NB4 (cell line): ENCODE results near the gene CLIP4.
A peak's percentile ranks its signal among the peaks of the same experiment; 100 is the strongest.

Source experiments
- DNase-seq: peaks from one replicate; pipeline ENCODE4 v3.0.0; 2010; ENCODE audit warnings: low read depth
- H3K4me3 ChIP-seq: one replicate; pipeline ENCODE4 v1.5.1; 2011; ENCODE audit warnings: mild to moderate bottlenecking, low read depth, low read length, moderate library complexity
- CTCF ChIP-seq: IDR thresholded peaks from one replicate; pipeline ENCODE4 v1.5.1; 2012; ENCODE audit warnings: low read depth, low read length
- MYC ChIP-seq: IDR thresholded peaks from 2 replicates; pipeline ENCODE4 v1.6.1; 2011; ENCODE audit warnings: low read depth, low read length
- POLR2A ChIP-seq: IDR thresholded peaks from 2 replicates; pipeline ENCODE4 v1.6.1; 2011; ENCODE audit warnings: mild to moderate bottlenecking; ENCODE audit not compliant: insufficient read length; ENCODE audit errors: extremely low read depth
- TF ChIP-seq, protein P1 (sequence below): IDR thresholded peaks from 2 replicates; pipeline ENCODE4 v1.6.1; 2011; ENCODE audit warnings: low read depth, low read length

Gene CLIP4

DNA sequence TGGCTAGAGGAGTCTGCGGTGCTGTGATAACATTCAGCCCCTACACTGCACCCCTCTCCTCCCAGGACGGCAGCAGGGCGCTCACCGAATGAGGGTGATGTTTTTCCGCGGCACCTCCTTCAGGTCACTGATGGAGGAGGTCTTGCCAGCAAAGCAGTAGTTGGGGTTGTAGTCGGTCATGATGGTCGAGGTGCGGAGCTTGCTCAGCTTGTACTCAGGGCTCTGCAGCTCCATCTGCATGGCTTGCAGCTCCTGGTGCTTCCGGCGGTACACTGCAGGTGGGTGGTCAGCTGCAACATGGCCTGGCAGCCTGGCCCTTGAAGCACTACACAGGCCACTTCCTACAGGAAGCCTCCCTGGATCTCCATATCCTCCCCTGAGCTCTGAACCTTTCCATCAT lies 108.0 kb downstream of the CLIP4 start:
- H3K4me3 ChIP-seq, result no peak overlapping the region
- DNase-seq, result no peak
- TF ChIP-seq POLR2A (no peak), CTCF (no peak), MYC (no peak)
- TF ChIP-seq, protein P1, sequence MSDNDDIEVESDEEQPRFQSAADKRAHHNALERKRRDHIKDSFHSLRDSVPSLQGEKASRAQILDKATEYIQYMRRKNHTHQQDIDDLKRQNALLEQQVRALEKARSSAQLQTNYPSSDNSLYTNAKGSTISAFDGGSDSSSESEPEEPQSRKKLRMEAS, result no peak

DNA sequence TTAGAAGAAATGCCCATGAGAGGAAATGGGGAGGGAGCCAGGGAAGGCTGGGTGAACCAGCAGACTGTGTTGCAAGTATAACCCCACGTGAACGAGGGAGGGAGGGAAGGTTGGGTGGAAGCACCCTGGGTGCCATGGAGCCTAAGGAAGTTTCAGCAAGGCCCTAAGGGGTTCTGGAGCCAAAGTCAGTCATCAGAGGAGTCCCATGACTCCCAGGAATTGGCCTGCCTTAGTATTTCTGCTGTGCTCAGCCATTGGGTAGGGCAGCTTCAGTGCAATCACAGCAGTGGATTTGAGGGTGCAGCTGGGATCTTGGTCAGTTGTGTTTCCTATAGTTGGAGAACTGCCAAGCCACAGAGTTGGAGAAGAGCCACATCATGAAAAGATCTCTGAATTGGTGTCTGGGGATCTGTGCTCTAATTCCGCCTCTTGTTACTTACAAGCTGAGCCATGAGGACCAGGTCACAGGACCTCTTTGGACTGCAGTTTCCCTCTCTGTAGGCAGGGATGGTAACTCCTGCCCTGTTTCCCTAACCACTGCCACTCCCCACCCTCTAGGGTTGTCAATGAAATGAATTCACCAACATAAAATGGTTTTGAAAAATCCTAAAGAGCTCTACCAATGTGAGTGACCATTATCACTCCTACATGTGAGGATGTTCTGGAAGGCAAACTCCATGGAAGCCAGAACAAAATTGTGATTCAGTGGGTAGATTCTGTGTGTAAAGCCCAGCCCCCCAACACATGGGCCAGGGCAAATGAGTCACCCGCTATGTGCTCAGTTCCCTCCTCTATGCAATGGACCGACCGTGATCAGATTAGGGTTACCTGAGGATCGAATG lies 108.9 kb downstream of the CLIP4 start:
- no peak for TF ChIP-seq MYC
- TF ChIP-seq POLR2A, result no peak
- TF ChIP-seq, protein P1, result no peak
- no peak for TF ChIP-seq CTCF
- DNase-seq, result peak; percentile 28
- H3K4me3 ChIP-seq, result no peak overlapping the region

GRCh38 chr2:29224693-29225551 lies 109.7 kb downstream of the CLIP4 start:
- no peak overlapping the region for H3K4me3 ChIP-seq
- DNase-seq, result no peak
- no peak for TF ChIP-seq MYC
- TF ChIP-seq, protein P1, result no peak
- no peak for TF ChIP-seq POLR2A
- no peak for TF ChIP-seq CTCF

DNA sequence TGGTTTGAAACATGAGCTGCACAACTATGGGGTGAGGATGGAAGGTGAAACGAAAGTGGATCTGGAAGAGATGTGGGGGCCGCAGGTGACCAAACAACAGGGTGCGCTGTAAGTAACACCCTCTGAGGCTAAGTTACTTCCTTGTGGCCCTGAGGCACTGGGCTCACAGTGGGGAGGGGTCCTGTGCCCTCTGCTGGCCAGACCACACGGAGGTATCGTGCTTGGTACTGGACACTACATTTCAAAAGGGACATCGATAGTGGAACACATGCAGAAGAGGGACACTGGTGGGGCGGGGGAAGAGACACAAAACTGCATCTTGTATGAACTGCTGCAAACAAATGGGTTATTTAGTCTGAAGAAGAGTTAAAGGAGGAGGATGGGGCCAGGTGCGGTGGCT lies 110.6 kb downstream of the CLIP4 start:
- DNase-seq, result no peak
- TF ChIP-seq POLR2A (no peak), CTCF (no peak), MYC (no peak)
- TF ChIP-seq, protein P1, result no peak
- H3K4me3 ChIP-seq, result no peak overlapping the region

DNA sequence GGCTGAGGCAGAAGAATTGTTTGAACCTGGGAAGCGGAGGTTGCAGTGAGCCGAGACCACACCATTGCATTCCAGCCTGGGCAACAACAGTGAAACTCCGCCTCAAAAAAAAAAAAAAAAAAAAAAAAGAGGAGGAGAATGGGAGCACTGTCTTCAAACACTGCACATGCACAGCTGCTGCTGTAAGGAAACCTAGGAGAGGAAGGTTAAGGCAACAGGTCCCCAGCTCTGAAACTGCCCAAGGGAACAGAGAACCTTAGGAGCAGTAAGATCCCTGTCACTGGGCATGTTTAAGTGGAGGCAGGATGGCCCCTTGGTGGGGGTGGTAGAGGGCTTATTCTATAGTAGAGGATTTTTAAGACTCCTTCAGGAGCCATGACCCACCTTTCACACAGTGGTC lies 111.2 kb downstream of the CLIP4 start:
- TF ChIP-seq, protein P1, result no peak
- TF ChIP-seq CTCF (no peak), MYC (no peak), POLR2A (no peak)
- DNase-seq, result no peak
- H3K4me3 ChIP-seq, result no peak overlapping the region
